Upper lobe of left lung (tissue), 6 donors: ENCODE data around the gene SDK2. TPM values are rescaled to one million over a fixed set of nuclear protein-coding genes. Genes with fewer than 3 reads are reported as not detected.

Experiments
- ATAC-seq, 2 donors: fragments of 200-7000 bp; cut with Tn5 transposase; one replicate each; pipeline ENCODE4 v1.9.1; 2022; ENCODE audit warnings: mild to moderate bottlenecking in 2 of 2, moderate library complexity in 2 of 2; ENCODE audit not compliant: low FRiP score in 2 of 2
- DNase-seq, 2 donors: peaks; one replicate each; pipeline ENCODE4 v3.0.0-alpha.2; 2019 to 2020
- H3K27ac ChIP-seq, 4 donors: fragments of 200-600 bp; sonication (generic); one replicate each; pipeline ENCODE4 v1.5.1; 2016 to 2019
- H3K27me3 ChIP-seq, 4 donors: fragments of 200-600 bp; sonication (generic); one replicate each; pipeline ENCODE4 v1.5.1; 2017 to 2019
- H3K36me3 ChIP-seq, 4 donors: fragments of 200-600 bp; sonication (generic); one replicate each; pipeline ENCODE4 v1.5.1; 2016 to 2019
- H3K4me1 ChIP-seq, 4 donors: fragments of 200-600 bp; sonication (generic); one replicate each; pipeline ENCODE4 v1.5.1; 2018 to 2019
- H3K4me3 ChIP-seq, 4 donors: fragments of 200-600 bp; sonication (generic); one replicate each; pipeline ENCODE4 v1.5.1; 2017 to 2019; ENCODE audit warnings: mild to moderate bottlenecking in 2 of 4, moderate library complexity in 1 of 4
- H3K9me3 ChIP-seq, 4 donors: fragments of 200-600 bp; sonication (generic); one replicate each; pipeline ENCODE4 v1.5.1; 2018 to 2019
- CTCF ChIP-seq, 6 experiments: fragments of 450-650 bp in 4 of 6; fragments of 200-600 bp in 2 of 6; sonication (generic) in 2 of 6; IDR thresholded peaks; one replicate each; pipeline ENCODE4 v1.5.1; 2016 to 2019; ENCODE audit warnings: antibody characterized with exemption in 6 of 6
- EP300 ChIP-seq, 4 donors: sonication (generic); formaldehyde crosslinking; IDR thresholded peaks; one replicate each; pipeline ENCODE4 v1.5.1; 2017; ENCODE audit warnings: antibody characterized with exemption in 4 of 4, control low read depth in 2 of 4
- POLR2A ChIP-seq, 4 donors: fragments of 450-650 bp; IDR thresholded peaks; one replicate each; pipeline ENCODE4 v1.5.1; 2016 to 2017; ENCODE audit warnings: antibody characterized with exemption in 4 of 4, mild to moderate bottlenecking in 2 of 4
- POLR2AphosphoS5 ChIP-seq, 2 donors: sonication (generic); formaldehyde crosslinking; IDR thresholded peaks; one replicate each; pipeline ENCODE4 v1.5.1; 2017; ENCODE audit warnings: antibody characterized with exemption in 2 of 2
- WGBS, 2 donors: methylation state at CpG; one replicate each; pipeline ENCODE4 v1.1.5; 2017 to 2018; 5-methylcytosine and 5-hydroxymethylcytosine counted together
- total RNA-seq, 6 donors: library from RNA; depleted of rRNA in 4 of 6; stranded (reverse); fragments of >200 nt in 4 of 6; gene quantifications; one replicate each; pipeline versions ENCODE4 v1.1.0 to v1.2.1, GENCODE V29; 2016 to 2021
- donor health status: DM: no; HTN: no; CAD: no; lungs with moderate emphysema.
- donor health status: DM: no; HTN: yes; CAD: no; lungs with severe emphysema.

The SDK2 gene
- total RNA-seq, 6 donors from 2014 or later = 1.2 to 7.3 (median 2.9) TPM

GRCh38 chr17:73352261-73352660 is 292.0 kb downstream of the SDK2 start:
- no peaks in the 10 kb centered on the region for H3K27me3 ChIP-seq
- no peak overlapping the region for H3K4me3 ChIP-seq
- no peak overlapping the region for H3K27ac ChIP-seq
- 90 to 94% methylated on average over 13 of the region's 13 CpGs for WGBS, 2 donors
- ATAC-seq (no peak), DNase-seq (no peak)
- H3K4me1 ChIP-seq = peaks cover 0 to 4% (median 0%) of the 10 kb centered on the region in 4 donors
- TF ChIP-seq POLR2AphosphoS5 (IDR thresholded peaks at IDR 0.05) = no peak
- no peak for TF ChIP-seq CTCF (IDR thresholded peaks at IDR 0.05)
- no peaks in the 10 kb centered on the region for H3K9me3 ChIP-seq
- H3K36me3 ChIP-seq = no peaks in the 10 kb centered on the region

DNA sequence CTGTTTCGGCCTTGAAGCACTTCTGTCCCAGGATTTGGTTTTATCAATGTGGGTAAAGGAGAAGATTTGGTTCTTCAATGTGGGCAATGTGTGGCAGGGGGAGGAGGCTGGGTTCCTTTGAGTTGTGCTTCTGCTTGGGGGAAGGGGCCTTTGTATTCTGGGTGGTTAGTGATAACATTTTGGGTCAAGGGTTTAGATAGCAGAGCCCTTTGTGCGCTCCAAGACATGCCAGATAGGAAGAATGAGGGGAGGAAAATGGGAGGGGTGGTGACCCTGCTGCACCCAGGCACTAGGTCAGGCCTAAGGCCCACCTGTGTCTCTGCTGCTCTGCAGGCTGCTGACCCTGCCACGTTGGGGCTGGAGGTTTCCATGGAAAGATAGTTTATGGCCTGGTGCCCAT is 292.5 kb downstream of the SDK2 start:
- no peaks in the 10 kb centered on the region for H3K36me3 ChIP-seq
- TF ChIP-seq POLR2AphosphoS5 (IDR thresholded peaks at IDR 0.05) (no peak), CTCF (IDR thresholded peaks at IDR 0.05) (no peak), POLR2A (IDR thresholded peaks at IDR 0.05) (no peak), EP300 (IDR thresholded peaks at IDR 0.05) (no peak)
- H3K9me3 ChIP-seq = no peaks in the 10 kb centered on the region
- H3K4me1 ChIP-seq = peaks cover 0 to 4% (median 0%) of the 10 kb centered on the region in 4 donors
- WGBS, 2 donors = 80 to 98% methylated on average over 2 of the region's 3 CpGs
- DNase-seq (no peak), ATAC-seq (no peak)
- no peak overlapping the region for H3K4me3 ChIP-seq
- no peaks in the 10 kb centered on the region for H3K27me3 ChIP-seq
- H3K27ac ChIP-seq = no peak overlapping the region

DNA sequence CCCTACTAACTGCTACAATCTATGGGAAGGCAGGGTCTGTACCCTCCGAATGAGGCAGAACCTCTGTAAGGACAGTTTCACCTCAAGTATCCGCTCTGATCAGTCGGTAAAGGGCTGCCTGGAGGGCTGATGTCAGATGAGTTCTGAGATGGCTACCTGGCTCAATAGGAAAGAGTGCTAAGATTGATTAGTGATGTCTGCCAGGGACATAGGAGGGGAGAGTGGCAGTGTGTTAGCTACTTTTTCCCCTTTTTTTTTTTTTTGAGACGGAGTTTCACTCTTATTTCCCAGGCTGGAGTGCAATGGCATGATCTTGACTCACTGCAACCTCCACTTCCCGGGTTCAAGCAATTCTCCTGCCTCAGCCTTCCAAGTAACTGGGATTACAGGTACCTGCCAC is 293.4 kb downstream of the SDK2 start:
- Histone ChIP-seq H3K27me3 (no peaks in the 10 kb centered on the region), H3K27ac (no peak overlapping the region), H3K4me3 (no peak overlapping the region), H3K36me3 (no peaks in the 10 kb centered on the region), H3K9me3 (no peaks in the 10 kb centered on the region), H3K4me1 (peaks cover 0 to 4% (median 0%) of the 10 kb centered on the region in 4 donors)
- TF ChIP-seq POLR2AphosphoS5 (IDR thresholded peaks at IDR 0.05) = no peak
- no peak for TF ChIP-seq EP300 (IDR thresholded peaks at IDR 0.05)
- no peak for TF ChIP-seq CTCF (IDR thresholded peaks at IDR 0.05)
- no peak for TF ChIP-seq POLR2A (IDR thresholded peaks at IDR 0.05)
- no peak for DNase-seq
- 89 to 100% methylated on average over 5 of the region's 5 CpGs for WGBS, 2 donors
- no peak for ATAC-seq

DNA sequence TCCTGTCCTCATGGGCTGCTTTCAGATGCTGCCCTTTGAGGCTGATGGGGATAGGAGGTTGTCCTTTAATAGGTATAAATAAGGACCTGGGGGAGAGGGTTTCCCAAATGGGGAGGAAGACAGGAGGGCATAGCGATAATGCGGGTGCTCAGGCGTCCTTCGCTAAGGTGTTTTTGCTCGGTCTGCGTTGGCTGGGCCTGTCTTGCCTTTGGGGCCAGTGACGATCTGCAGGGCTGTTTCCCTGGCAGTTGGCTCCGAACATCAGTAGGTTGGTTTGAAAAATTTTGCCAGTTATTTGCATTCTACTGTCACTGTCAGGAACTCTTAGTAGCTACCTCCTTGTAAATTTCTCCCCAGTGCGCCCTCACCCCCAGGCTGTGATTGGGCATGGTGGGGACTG is 294.6 kb downstream of the SDK2 start:
- Histone ChIP-seq H3K27me3 (no peaks in the 10 kb centered on the region), H3K4me1 (peaks cover 0 to 4% (median 0%) of the 10 kb centered on the region in 4 donors), H3K36me3 (no peaks in the 10 kb centered on the region), H3K27ac (no peak overlapping the region), H3K9me3 (no peaks in the 10 kb centered on the region), H3K4me3 (no peak overlapping the region)
- WGBS, 2 donors = 97 to 99% methylated on average over 9 of the region's 9 CpGs
- DNase-seq = no peak
- no peak for ATAC-seq
- no peak for TF ChIP-seq POLR2A (IDR thresholded peaks at IDR 0.05)
- no peak for TF ChIP-seq CTCF (IDR thresholded peaks at IDR 0.05)
- TF ChIP-seq EP300 (IDR thresholded peaks at IDR 0.05) = no peak
- TF ChIP-seq POLR2AphosphoS5 (IDR thresholded peaks at IDR 0.05) = no peak

DNA sequence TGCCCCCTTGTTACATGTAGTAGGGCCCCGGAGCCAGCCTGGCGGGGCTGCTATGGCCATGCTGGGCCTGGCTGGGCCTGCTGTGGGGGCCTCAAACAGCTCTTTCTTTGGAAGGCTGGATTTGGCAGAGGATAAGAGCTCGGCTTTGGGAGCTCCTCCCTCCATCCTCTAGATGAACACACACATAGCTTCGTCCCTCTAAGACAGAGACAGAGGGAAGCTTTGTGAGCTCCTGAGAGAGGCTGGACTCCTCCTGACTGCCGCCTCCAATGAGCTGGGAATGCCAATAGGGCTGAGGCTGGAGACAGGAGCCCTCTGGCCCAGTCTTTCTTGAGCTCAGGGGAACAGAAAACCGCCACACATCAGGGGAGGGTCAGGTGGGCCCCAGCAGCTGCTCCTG is 295.1 kb downstream of the SDK2 start:
- TF ChIP-seq EP300 (IDR thresholded peaks at IDR 0.05) (no peak), POLR2AphosphoS5 (IDR thresholded peaks at IDR 0.05) (no peak), POLR2A (IDR thresholded peaks at IDR 0.05) (no peak), CTCF (IDR thresholded peaks at IDR 0.05) (no peak)
- H3K9me3 ChIP-seq = no peaks in the 10 kb centered on the region
- H3K36me3 ChIP-seq = no peaks in the 10 kb centered on the region
- peaks cover 0 to 4% (median 0%) of the 10 kb centered on the region in 4 donors for H3K4me1 ChIP-seq
- DNase-seq = no peak
- H3K27ac ChIP-seq = peak overlapping the region in 2 of 4 donors; percentile 30 to 51
- no peaks in the 10 kb centered on the region for H3K27me3 ChIP-seq
- no peak overlapping the region for H3K4me3 ChIP-seq
- WGBS, 2 donors = 82 to 91% methylated on average over 4 to 6 of the region's 6 CpGs
- ATAC-seq = peak in 1 of 2 donors; percentile 13
